ENCODE results near the gene EXD2. TPM values are rescaled to one million over a fixed set of nuclear protein-coding genes. Genes with fewer than 3 reads are reported as not detected.

The EXD2 gene
- total and polyA plus RNA-seq, 2 experiments from 2014 or later = 10.3 to 23.3 TPM

DNA sequence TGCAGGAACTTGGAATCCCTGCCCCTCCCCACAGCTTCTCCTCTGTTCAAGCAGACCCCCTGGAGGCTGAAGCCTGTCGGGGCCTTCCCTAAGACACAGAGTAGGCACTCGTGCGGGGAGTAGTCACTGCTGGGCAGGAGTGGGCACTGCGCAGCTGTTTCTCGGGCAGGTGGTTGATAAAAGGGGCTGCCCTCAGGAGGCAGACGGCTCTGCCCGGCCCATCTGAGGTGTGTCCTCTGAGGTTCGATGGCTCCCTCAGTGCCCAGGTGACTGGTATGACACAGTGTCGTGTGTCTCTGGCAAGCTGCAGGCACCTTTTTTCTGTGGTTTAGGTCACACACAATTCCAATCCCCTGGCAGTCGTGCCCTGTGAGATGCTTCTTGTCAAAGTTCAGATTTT lies 78.8 kb downstream of the EXD2 start:
- H3K36me3 ChIP-seq (ENCODE audit: insufficient read depth) = no peaks in the 10 kb centered on the region
- H3K4me1 Mint-ChIP-seq = peaks cover 4% of the 10 kb centered on the region
- TF ChIP-seq, protein P1, sequence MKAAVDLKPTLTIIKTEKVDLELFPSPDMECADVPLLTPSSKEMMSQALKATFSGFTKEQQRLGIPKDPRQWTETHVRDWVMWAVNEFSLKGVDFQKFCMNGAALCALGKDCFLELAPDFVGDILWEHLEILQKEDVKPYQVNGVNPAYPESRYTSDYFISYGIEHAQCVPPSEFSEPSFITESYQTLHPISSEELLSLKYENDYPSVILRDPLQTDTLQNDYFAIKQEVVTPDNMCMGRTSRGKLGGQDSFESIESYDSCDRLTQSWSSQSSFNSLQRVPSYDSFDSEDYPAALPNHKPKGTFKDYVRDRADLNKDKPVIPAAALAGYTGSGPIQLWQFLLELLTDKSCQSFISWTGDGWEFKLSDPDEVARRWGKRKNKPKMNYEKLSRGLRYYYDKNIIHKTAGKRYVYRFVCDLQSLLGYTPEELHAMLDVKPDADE (IDR thresholded peaks at IDR 0.05) = no peak
- TF ChIP-seq, protein P2, sequence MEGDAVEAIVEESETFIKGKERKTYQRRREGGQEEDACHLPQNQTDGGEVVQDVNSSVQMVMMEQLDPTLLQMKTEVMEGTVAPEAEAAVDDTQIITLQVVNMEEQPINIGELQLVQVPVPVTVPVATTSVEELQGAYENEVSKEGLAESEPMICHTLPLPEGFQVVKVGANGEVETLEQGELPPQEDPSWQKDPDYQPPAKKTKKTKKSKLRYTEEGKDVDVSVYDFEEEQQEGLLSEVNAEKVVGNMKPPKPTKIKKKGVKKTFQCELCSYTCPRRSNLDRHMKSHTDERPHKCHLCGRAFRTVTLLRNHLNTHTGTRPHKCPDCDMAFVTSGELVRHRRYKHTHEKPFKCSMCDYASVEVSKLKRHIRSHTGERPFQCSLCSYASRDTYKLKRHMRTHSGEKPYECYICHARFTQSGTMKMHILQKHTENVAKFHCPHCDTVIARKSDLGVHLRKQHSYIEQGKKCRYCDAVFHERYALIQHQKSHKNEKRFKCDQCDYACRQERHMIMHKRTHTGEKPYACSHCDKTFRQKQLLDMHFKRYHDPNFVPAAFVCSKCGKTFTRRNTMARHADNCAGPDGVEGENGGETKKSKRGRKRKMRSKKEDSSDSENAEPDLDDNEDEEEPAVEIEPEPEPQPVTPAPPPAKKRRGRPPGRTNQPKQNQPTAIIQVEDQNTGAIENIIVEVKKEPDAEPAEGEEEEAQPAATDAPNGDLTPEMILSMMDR (conservative IDR thresholded peaks at IDR 0.05; ENCODE audit: low read depth in 2 of 2) = no peak
- TF ChIP-seq CREB1 (CRISPR knock-in tag; IDR thresholded peaks at IDR 0.05; ENCODE audit: low read depth) = no peak
- no peak for TF ChIP-seq EZH2phosphoT487 (IDR thresholded peaks at IDR 0.05; ENCODE audit: unreplicated experiment)
- TF ChIP-seq, protein P3, sequence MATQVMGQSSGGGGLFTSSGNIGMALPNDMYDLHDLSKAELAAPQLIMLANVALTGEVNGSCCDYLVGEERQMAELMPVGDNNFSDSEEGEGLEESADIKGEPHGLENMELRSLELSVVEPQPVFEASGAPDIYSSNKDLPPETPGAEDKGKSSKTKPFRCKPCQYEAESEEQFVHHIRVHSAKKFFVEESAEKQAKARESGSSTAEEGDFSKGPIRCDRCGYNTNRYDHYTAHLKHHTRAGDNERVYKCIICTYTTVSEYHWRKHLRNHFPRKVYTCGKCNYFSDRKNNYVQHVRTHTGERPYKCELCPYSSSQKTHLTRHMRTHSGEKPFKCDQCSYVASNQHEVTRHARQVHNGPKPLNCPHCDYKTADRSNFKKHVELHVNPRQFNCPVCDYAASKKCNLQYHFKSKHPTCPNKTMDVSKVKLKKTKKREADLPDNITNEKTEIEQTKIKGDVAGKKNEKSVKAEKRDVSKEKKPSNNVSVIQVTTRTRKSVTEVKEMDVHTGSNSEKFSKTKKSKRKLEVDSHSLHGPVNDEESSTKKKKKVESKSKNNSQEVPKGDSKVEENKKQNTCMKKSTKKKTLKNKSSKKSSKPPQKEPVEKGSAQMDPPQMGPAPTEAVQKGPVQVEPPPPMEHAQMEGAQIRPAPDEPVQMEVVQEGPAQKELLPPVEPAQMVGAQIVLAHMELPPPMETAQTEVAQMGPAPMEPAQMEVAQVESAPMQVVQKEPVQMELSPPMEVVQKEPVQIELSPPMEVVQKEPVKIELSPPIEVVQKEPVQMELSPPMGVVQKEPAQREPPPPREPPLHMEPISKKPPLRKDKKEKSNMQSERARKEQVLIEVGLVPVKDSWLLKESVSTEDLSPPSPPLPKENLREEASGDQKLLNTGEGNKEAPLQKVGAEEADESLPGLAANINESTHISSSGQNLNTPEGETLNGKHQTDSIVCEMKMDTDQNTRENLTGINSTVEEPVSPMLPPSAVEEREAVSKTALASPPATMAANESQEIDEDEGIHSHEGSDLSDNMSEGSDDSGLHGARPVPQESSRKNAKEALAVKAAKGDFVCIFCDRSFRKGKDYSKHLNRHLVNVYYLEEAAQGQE (IDR thresholded peaks at IDR 0.05; ENCODE audit: unreplicated experiment) = no peak
- TF ChIP-seq JUNB (IDR thresholded peaks at IDR 0.05; ENCODE audit: unreplicated experiment) = no peak
- TF ChIP-seq, protein P4, sequence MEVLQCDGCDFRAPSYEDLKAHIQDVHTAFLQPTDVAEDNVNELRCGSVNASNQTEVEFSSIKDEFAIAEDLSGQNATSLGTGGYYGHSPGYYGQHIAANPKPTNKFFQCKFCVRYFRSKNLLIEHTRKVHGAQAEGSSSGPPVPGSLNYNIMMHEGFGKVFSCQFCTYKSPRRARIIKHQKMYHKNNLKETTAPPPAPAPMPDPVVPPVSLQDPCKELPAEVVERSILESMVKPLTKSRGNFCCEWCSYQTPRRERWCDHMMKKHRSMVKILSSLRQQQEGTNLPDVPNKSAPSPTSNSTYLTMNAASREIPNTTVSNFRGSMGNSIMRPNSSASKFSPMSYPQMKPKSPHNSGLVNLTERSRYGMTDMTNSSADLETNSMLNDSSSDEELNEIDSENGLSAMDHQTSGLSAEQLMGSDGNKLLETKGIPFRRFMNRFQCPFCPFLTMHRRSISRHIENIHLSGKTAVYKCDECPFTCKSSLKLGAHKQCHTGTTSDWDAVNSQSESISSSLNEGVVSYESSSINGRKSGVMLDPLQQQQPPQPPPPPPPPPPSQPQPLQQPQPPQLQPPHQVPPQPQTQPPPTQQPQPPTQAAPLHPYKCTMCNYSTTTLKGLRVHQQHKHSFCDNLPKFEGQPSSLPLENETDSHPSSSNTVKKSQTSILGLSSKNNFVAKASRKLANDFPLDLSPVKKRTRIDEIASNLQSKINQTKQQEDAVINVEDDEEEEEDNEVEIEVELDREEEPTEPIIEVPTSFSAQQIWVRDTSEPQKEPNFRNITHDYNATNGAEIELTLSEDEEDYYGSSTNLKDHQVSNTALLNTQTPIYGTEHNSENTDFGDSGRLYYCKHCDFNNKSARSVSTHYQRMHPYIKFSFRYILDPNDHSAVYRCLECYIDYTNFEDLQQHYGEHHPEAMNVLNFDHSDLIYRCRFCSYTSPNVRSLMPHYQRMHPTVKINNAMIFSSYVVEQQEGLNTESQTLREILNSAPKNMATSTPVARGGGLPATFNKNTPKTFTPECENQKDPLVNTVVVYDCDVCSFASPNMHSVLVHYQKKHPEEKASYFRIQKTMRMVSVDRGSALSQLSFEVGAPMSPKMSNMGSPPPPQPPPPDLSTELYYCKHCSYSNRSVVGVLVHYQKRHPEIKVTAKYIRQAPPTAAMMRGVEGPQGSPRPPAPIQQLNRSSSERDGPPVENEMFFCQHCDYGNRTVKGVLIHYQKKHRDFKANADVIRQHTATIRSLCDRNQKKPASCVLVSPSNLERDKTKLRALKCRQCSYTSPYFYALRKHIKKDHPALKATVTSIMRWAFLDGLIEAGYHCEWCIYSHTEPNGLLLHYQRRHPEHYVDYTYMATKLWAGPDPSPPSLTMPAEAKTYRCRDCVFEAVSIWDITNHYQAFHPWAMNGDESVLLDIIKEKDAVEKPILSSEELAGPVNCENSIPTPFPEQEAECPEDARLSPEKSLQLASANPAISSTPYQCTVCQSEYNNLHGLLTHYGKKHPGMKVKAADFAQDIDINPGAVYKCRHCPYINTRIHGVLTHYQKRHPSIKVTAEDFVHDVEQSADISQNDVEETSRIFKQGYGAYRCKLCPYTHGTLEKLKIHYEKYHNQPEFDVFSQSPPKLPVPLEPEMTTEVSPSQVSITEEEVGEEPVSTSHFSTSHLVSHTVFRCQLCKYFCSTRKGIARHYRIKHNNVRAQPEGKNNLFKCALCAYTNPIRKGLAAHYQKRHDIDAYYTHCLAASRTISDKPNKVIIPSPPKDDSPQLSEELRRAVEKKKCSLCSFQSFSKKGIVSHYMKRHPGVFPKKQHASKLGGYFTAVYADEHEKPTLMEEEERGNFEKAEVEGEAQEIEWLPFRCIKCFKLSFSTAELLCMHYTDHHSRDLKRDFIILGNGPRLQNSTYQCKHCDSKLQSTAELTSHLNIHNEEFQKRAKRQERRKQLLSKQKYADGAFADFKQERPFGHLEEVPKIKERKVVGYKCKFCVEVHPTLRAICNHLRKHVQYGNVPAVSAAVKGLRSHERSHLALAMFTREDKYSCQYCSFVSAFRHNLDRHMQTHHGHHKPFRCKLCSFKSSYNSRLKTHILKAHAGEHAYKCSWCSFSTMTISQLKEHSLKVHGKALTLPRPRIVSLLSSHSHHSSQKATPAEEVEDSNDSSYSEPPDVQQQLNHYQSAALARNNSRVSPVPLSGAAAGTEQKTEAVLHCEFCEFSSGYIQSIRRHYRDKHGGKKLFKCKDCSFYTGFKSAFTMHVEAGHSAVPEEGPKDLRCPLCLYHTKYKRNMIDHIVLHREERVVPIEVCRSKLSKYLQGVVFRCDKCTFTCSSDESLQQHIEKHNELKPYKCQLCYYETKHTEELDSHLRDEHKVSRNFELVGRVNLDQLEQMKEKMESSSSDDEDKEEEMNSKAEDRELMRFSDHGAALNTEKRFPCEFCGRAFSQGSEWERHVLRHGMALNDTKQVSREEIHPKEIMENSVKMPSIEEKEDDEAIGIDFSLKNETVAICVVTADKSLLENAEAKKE (CRISPR knock-in tag; IDR thresholded peaks at IDR 0.05) = no peak
- no peak for TF ChIP-seq NANOG (IDR thresholded peaks at IDR 0.05; ENCODE audit: borderline replicate concordance)
- no peak for TF ChIP-seq EZH2 (IDR thresholded peaks at IDR 0.05; ENCODE audit: low read depth, unreplicated experiment)

More for the DNA sequence above, 78.8 kb downstream of the EXD2 start:
- Histone ChIP-seq H3F3A (replicated peaks; ENCODE audit: low read depth) (no peaks in the 10 kb centered on the region), H3K4me1 (ENCODE audit: insufficient read depth) (no peaks in the 10 kb centered on the region), H2AFZ (no peak overlapping the region), H3K4me2 (no peak overlapping the region), H3K27me3 (ENCODE audit: insufficient read depth) (no peaks in the 10 kb centered on the region), H4K20me1 (replicated peaks; ENCODE audit: insufficient read depth) (no peaks in the 10 kb centered on the region), H3K4me3 (no peak overlapping the region), H3K27ac (ENCODE audit: low read depth) (no peak overlapping the region), H3K79me2 (replicated peaks; ENCODE audit: insufficient read depth) (no peaks in the 10 kb centered on the region), H3K9me2 (ENCODE audit: insufficient read depth) (no peaks in the 10 kb centered on the region)
- no peak overlapping the region for H3K4me3 Mint-ChIP-seq
- H3K27me3 Mint-ChIP-seq (ENCODE audit: insufficient read depth, low read depth, poor library complexity) = peaks cover 1% of the 10 kb centered on the region
- H3K27ac Mint-ChIP-seq = no peak overlapping the region
- H3K9me3 Mint-ChIP-seq = no peaks in the 10 kb centered on the region
- DNase-seq (ENCODE audit: low spot score) = no peak
- H3K36me3 Mint-ChIP-seq (ENCODE audit: low read depth) = no peaks in the 10 kb centered on the region
- ATAC-seq = peak; percentile 31

Data from GM23338 (cell line).